ENCODE data around the gene PCDHAC1.

PCDHAC1 gene

GRCh38 chr5:140969880-140970279 is 43.8 kb downstream of the PCDHAC1 start:
- DNase-seq: no peak

- DNase-seq: no peak
Observed at GRCh38 chr5:140973550-140973949, 47.5 kb downstream of the PCDHAC1 start.

- no peak for DNase-seq
Observed at GRCh38 chr5:140977003-140977402, 50.9 kb downstream of the PCDHAC1 start.

- DNase-seq: no peak
Observed at GRCh38 chr5:140978260-140978659, 52.2 kb downstream of the PCDHAC1 start.

DNA sequence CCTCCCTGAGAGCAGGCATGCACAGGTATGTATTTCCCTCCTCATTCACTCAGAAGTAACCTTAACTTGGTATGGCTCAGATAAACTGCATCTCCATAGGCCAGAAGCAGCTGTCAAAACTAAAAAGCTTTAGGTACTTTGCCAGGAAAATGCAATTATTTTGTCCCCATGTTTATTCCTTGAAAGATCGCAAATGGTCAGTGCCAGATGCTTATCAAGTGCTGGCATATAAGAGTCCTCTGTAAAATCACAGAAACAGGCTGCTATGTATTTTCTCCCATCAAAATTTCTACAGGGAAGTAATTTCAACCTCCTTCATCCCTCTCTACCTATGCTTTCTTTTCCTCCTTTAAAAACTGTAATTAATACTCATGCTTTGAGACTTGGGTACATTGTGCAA is 52.9 kb downstream of the PCDHAC1 start:
- no peak for DNase-seq
